Thyroid gland (tissue), 4 donors: ENCODE measurements around the gene PDAP1.

Source experiments
- CTCF ChIP-seq, 6 experiments: fragments of 200-600 bp in 3 of 6; fragments of 450-650 bp in 3 of 6; sonication (generic) in 3 of 6; IDR thresholded peaks; one replicate each; pipeline ENCODE4 v1.5.1; 2016 to 2019; ENCODE audit warnings: antibody characterized with exemption in 6 of 6, mild to moderate bottlenecking in 2 of 6, inconsistent platforms in 1 of 6, moderate library complexity in 1 of 6
- POLR2A ChIP-seq, 2 donors: fragments of 450-650 bp; IDR thresholded peaks; one replicate each; pipeline ENCODE4 v1.6.1; 2017; ENCODE audit warnings: antibody characterized with exemption in 2 of 2, mild to moderate bottlenecking in 2 of 2, moderate library complexity in 1 of 2

- no peak for TF ChIP-seq CTCF (IDR thresholded peaks at IDR 0.05)
- no peak for TF ChIP-seq POLR2A (IDR thresholded peaks at IDR 0.05)
Measured at GRCh38 chr7:99383203-99383602, 25.2 kb downstream of the PDAP1 start.
